GM18502 (cell line): ENCODE data around the gene ACER3.
"Not testable (repeated sequence)": the region's sequence is repeated elsewhere in the genome, so short reads cannot be mapped to it uniquely, and the experiment has no call there.

Source experiments
- ATAC-seq: cut with Tn5 transposase; IDR thresholded peaks from one replicate; pipeline ENCODE4 v1.9.1; 2021; ENCODE audit warnings: mild to moderate bottlenecking; ENCODE audit not compliant: unreplicated experiment, poor library complexity

The ACER3 gene

GRCh38 chr11:76860539-76861475, at the start of gene ACER3:
ACER3 (plus strand) TSS chr11:76860918; CDS start chr11:76860977, 59 bp downstream.
- peak; percentile 97 for ATAC-seq

- no peak for ATAC-seq
Observed at GRCh38 chr11:76811259-76811658, 49.5 kb upstream of the ACER3 start.

GRCh38 chr11:76814414-76814813, 46.3 kb upstream of the ACER3 start:
- ATAC-seq: no peak

- ATAC-seq: not testable (repeated sequence)
Observed at GRCh38 chr11:76815678-76816077, 45.0 kb upstream of the ACER3 start.

GRCh38 chr11:76820184-76820566, 40.5 kb upstream of the ACER3 start:
- ATAC-seq: no peak

GRCh38 chr11:76821396-76821795, 39.3 kb upstream of the ACER3 start:
- ATAC-seq: not testable (repeated sequence)

- no peak for ATAC-seq
Observed at GRCh38 chr11:76822406-76822805, 38.3 kb upstream of the ACER3 start.

GRCh38 chr11:76823481-76824028, 37.2 kb upstream of the ACER3 start:
- ATAC-seq: no peak

- no peak for ATAC-seq
Observed at GRCh38 chr11:76824083-76824939, 36.4 kb upstream of the ACER3 start.

- ATAC-seq: no peak
Observed at GRCh38 chr11:76824980-76825725, 35.6 kb upstream of the ACER3 start.

GRCh38 chr11:76825726-76826396, 34.9 kb upstream of the ACER3 start:
- ATAC-seq: no peak

- not testable (repeated sequence) for ATAC-seq
Observed at GRCh38 chr11:76826508-76826907, 34.2 kb upstream of the ACER3 start.

GRCh38 chr11:76827005-76827404, 33.7 kb upstream of the ACER3 start:
- not testable (repeated sequence) for ATAC-seq

- ATAC-seq: no peak
Observed at GRCh38 chr11:76830639-76831327, 29.9 kb upstream of the ACER3 start.

- ATAC-seq: no peak
Observed at GRCh38 chr11:76831686-76832310, 28.9 kb upstream of the ACER3 start.

GRCh38 chr11:76832361-76832760, 28.4 kb upstream of the ACER3 start:
- no peak for ATAC-seq

GRCh38 chr11:76834151-76834550, 26.6 kb upstream of the ACER3 start:
- ATAC-seq: no peak

- ATAC-seq: no peak
Observed at GRCh38 chr11:76835036-76835435, 25.7 kb upstream of the ACER3 start.
